ENCODE measurements around the gene GAB2. TPM values are rescaled to one million over a fixed set of nuclear protein-coding genes. Genes with fewer than 3 reads are reported as not detected.

GAB2 gene
- total RNA-seq, 1 donor from 2014 or later, result 22.4 TPM

GRCh38 chr11:78450866-78451265 is 33.2 kb upstream of the GAB2 start:
- Mint-ChIP-seq H3K9me3 (no peaks in the 10 kb centered on the region), H3K36me3 (ENCODE audit: low read depth) (peaks cover 8% of the 10 kb centered on the region), H3K4me3 (no peak overlapping the region), H3K27ac (peak overlapping the region; percentile 48), H3K27me3 (no peaks in the 10 kb centered on the region), H3K4me1 (peaks cover 38% of the 10 kb centered on the region)
- no peak for DNase-seq
- POLR2A ChIA-PET, result interaction anchor here (0.7 kb wide), 1 partner anchor 316 kb away, joined by 8 read pairs; no protein-coding TSS in a partner anchor
- CTCF ChIA-PET, result no interaction called here
- intact Hi-C loops (cut with micrococcal nuclease), result loop anchor here (5.0 kb wide), 1 partner anchor 34 kb away; the partner anchor contains the start of gene GAB2
- TF ChIP-seq CTCF (IDR thresholded peaks at IDR 0.05), result no peak
- ATAC-seq (ENCODE audit: low read depth), result peak; percentile 45

GRCh38 chr11:78449866-78450265 is 32.2 kb upstream of the GAB2 start:
- CTCF ChIA-PET, result no interaction called here
- H3K27ac Mint-ChIP-seq, result no peak overlapping the region

GRCh38 chr11:78446210-78446609 is 28.6 kb upstream of the GAB2 start:
- H3K4me1 Mint-ChIP-seq, result peaks cover 12% of the 10 kb centered on the region
- no peak for DNase-seq
- ChIA-PET CTCF (no interaction called here), POLR2A (no interaction called here)
- H3K9me3 Mint-ChIP-seq, result no peaks in the 10 kb centered on the region
- TF ChIP-seq CTCF (IDR thresholded peaks at IDR 0.05), result no peak
- ATAC-seq (ENCODE audit: low read depth), result no peak
- H3K36me3 Mint-ChIP-seq (ENCODE audit: low read depth), result peaks cover 18% of the 10 kb centered on the region
- intact Hi-C loops (cut with micrococcal nuclease), result no loop called here
- no peak overlapping the region for H3K27ac Mint-ChIP-seq
- H3K4me3 Mint-ChIP-seq, result no peak overlapping the region
- H3K27me3 Mint-ChIP-seq, result no peaks in the 10 kb centered on the region

More at GRCh38 chr11:78449866-78450265, 32.2 kb upstream of the GAB2 start:
- intact Hi-C loops (cut with micrococcal nuclease), result loop anchor here (5.0 kb wide), 1 partner anchor 33 kb away; the partner anchor contains the start of gene GAB2
- H3K9me3 Mint-ChIP-seq, result no peaks in the 10 kb centered on the region
- peaks cover 38% of the 10 kb centered on the region for H3K4me1 Mint-ChIP-seq
- peaks cover 3% of the 10 kb centered on the region for H3K36me3 Mint-ChIP-seq (ENCODE audit: low read depth)
- no peak overlapping the region for H3K4me3 Mint-ChIP-seq
- TF ChIP-seq CTCF (IDR thresholded peaks at IDR 0.05), result no peak
- POLR2A ChIA-PET, result no interaction called here
- ATAC-seq (ENCODE audit: low read depth) (no peak), DNase-seq (no peak)
- no peaks in the 10 kb centered on the region for H3K27me3 Mint-ChIP-seq

- no peak for ATAC-seq (ENCODE audit: low read depth)
- no peak overlapping the region for H3K27ac Mint-ChIP-seq
- intact Hi-C loops (cut with micrococcal nuclease), result no loop called here
- no peak for DNase-seq
- H3K4me1 Mint-ChIP-seq, result peaks cover 7% of the 10 kb centered on the region
- H3K36me3 Mint-ChIP-seq (ENCODE audit: low read depth), result peaks cover 22% of the 10 kb centered on the region
- no peak overlapping the region for H3K4me3 Mint-ChIP-seq
- no peak for TF ChIP-seq CTCF (IDR thresholded peaks at IDR 0.05)
- H3K27me3 Mint-ChIP-seq, result no peaks in the 10 kb centered on the region
- POLR2A ChIA-PET, result no interaction called here
- CTCF ChIA-PET, result no interaction called here
- H3K9me3 Mint-ChIP-seq, result no peaks in the 10 kb centered on the region
Measured at GRCh38 chr11:78444726-78445125, 27.1 kb upstream of the GAB2 start.

- ATAC-seq (ENCODE audit: low read depth) (no peak), DNase-seq (no peak)
- intact Hi-C loops (cut with micrococcal nuclease), result no loop called here
- H3K9me3 Mint-ChIP-seq, result no peaks in the 10 kb centered on the region
- H3K4me3 Mint-ChIP-seq, result no peak overlapping the region
- H3K36me3 Mint-ChIP-seq (ENCODE audit: low read depth), result peaks cover 19% of the 10 kb centered on the region
- no peaks in the 10 kb centered on the region for H3K27me3 Mint-ChIP-seq
- ChIA-PET POLR2A (no interaction called here), CTCF (interaction anchor here (1.1 kb wide), 1 partner anchor 26 kb away, joined by 3 read pairs; no protein-coding TSS in a partner anchor)
- no peak for TF ChIP-seq CTCF (IDR thresholded peaks at IDR 0.05)
- H3K27ac Mint-ChIP-seq, result no peak overlapping the region
- peaks cover 27% of the 10 kb centered on the region for H3K4me1 Mint-ChIP-seq
Measured at GRCh38 chr11:78441956-78442355, 24.3 kb upstream of the GAB2 start.
